ENCODE results near the gene DUT. TPM values are rescaled to one million over a fixed set of nuclear protein-coding genes. Genes with fewer than 3 reads are reported as not detected.
A peak's percentile ranks its signal among the peaks of the same experiment; 100 is the strongest.

DUT gene
- total and polyA plus RNA-seq, 7 donors: 29.5 to 56.0 (median 37.4) TPM

GRCh38 chr15:48285329-48286214 is 45.7 kb upstream of the DUT start:
- Histone ChIP-seq H3K4me3 (peak overlapping the region; percentile 40), H3K27me3 (ENCODE audit: insufficient read depth in 3 of 3, low read length in 2 of 3) (no peaks in the 10 kb centered on the region), H3K4me1 (no peaks in the 10 kb centered on the region), H3K27ac (no peak overlapping the region), H3K9me3 (no peaks in the 10 kb centered on the region), H3K36me3 (ENCODE audit: insufficient read depth in 1 of 2, low read depth in 1 of 2) (no peaks in the 10 kb centered on the region)
- ATAC-seq (peak in 3 of 4 donors; percentile 48 to 79 (median 53)), DNase-seq (no peak)
- TF ChIP-seq CTCF (IDR thresholded peaks at IDR 0.05): peak; percentile 71
- WGBS, 3 donors: 17 to 27% (median 19%) methylated on average over 14 of the region's 14 CpGs
- intact Hi-C loops (cut with DNase I): loop anchor here in 1 of 2 donors (5.0 kb wide), 1 partner anchor 1093 kb away; no protein-coding TSS in a partner anchor

- intact Hi-C loops (cut with DNase I): loop anchor here in 1 of 2 donors (5.0 kb wide), 1 partner anchor 1097 kb away; no protein-coding TSS in a partner anchor
- no peak for ATAC-seq
- Histone ChIP-seq H3K9me3 (no peaks in the 10 kb centered on the region), H3K27ac (no peak overlapping the region), H3K36me3 (ENCODE audit: insufficient read depth in 1 of 2, low read depth in 1 of 2) (no peaks in the 10 kb centered on the region), H3K27me3 (ENCODE audit: insufficient read depth in 3 of 3, low read length in 2 of 3) (no peaks in the 10 kb centered on the region), H3K4me3 (no peak overlapping the region), H3K4me1 (no peaks in the 10 kb centered on the region)
- DNase-seq: no peak
- WGBS, 3 donors: 84 to 95% (median 89%) methylated on average over 2 of the region's 2 CpGs
- no peak for TF ChIP-seq CTCF (IDR thresholded peaks at IDR 0.05)
Measured at GRCh38 chr15:48289628-48290027, 41.6 kb upstream of the DUT start.

- Histone ChIP-seq H3K27ac (no peak overlapping the region), H3K9me3 (no peaks in the 10 kb centered on the region), H3K36me3 (ENCODE audit: insufficient read depth in 1 of 2, low read depth in 1 of 2) (no peaks in the 10 kb centered on the region), H3K4me1 (no peaks in the 10 kb centered on the region), H3K27me3 (ENCODE audit: insufficient read depth in 3 of 3, low read length in 2 of 3) (no peaks in the 10 kb centered on the region), H3K4me3 (no peak overlapping the region)
- WGBS, 3 donors: 83 to 95% (median 92%) methylated on average over 4 of the region's 4 CpGs
- ATAC-seq (no peak), DNase-seq (no peak)
- intact Hi-C loops (cut with DNase I): no loop called here
- TF ChIP-seq CTCF (IDR thresholded peaks at IDR 0.05): no peak
Measured at GRCh38 chr15:48292458-48292857, 38.8 kb upstream of the DUT start.

GRCh38 chr15:48297668-48298067 is 33.6 kb upstream of the DUT start:
- TF ChIP-seq CTCF (IDR thresholded peaks at IDR 0.05): no peak
- H3K27ac ChIP-seq: no peak overlapping the region
- 81 to 84% (median 82%) methylated on average over 2 of the region's 2 CpGs for WGBS, 3 donors
- H3K36me3 ChIP-seq (ENCODE audit: insufficient read depth in 1 of 2, low read depth in 1 of 2): no peaks in the 10 kb centered on the region
- no peak overlapping the region for H3K4me3 ChIP-seq
- no peaks in the 10 kb centered on the region for H3K4me1 ChIP-seq
- no peak for ATAC-seq
- DNase-seq: no peak
- no peaks in the 10 kb centered on the region for H3K9me3 ChIP-seq
- intact Hi-C loops (cut with DNase I): no loop called here
- H3K27me3 ChIP-seq (ENCODE audit: insufficient read depth in 3 of 3, low read length in 2 of 3): no peaks in the 10 kb centered on the region

All from psoas muscle (tissue), 8 donors.